H9 (cell line): ENCODE measurements around the gene CFAP61. TPM values are rescaled to one million over a fixed set of nuclear protein-coding genes. Genes with fewer than 3 reads are reported as not detected.

Experiments
- DNase-seq: peaks from one replicate; pipeline ENCODE4 v3.0.0-alpha.2; 2017
- H2AFZ ChIP-seq: one replicate; pipeline ENCODE4 v1.6.1; 2013; ENCODE audit warnings: mild to moderate bottlenecking, low read length, control low read depth, moderate library complexity
- H2AK5ac ChIP-seq: 2 replicates; pipeline ENCODE4 v1.6.1; 2013; ENCODE audit warnings: low read length, control low read depth, mixed read lengths; ENCODE audit not compliant: insufficient read length
- H2BK120ac ChIP-seq: one replicate; pipeline ENCODE4 v1.6.1; 2013; ENCODE audit warnings: low read depth, mild to moderate bottlenecking, low read length, control low read depth, inconsistent platforms; ENCODE audit not compliant: poor library complexity, severe bottlenecking
- H2BK12ac ChIP-seq: 2 replicates; pipeline ENCODE4 v1.6.1; 2013; ENCODE audit warnings: low read length, control low read depth, mixed read lengths, low read depth; ENCODE audit not compliant: insufficient read length
- H2BK15ac ChIP-seq: 2 replicates; pipeline ENCODE4 v1.6.1; 2013; ENCODE audit warnings: low read depth, low read length, control low read depth
- H2BK20ac ChIP-seq: one replicate; pipeline ENCODE4 v1.6.1; 2013; ENCODE audit warnings: low read depth, mild to moderate bottlenecking, low read length, control low read depth, inconsistent platforms; ENCODE audit not compliant: poor library complexity, severe bottlenecking
- H2BK5ac ChIP-seq: 2 replicates; pipeline ENCODE4 v1.6.1; 2013; ENCODE audit warnings: low read length, control low read depth, mixed read lengths; ENCODE audit not compliant: insufficient read length
- H3K14ac ChIP-seq: 2 replicates; pipeline ENCODE4 v1.6.1; 2013; ENCODE audit warnings: low read length, control low read depth; ENCODE audit not compliant: insufficient read depth
- H3K18ac ChIP-seq: 2 replicates; pipeline ENCODE4 v1.6.1; 2013; ENCODE audit warnings: low read depth, mild to moderate bottlenecking, mixed read lengths, low read length, control low read depth; ENCODE audit not compliant: insufficient read length
- H3K23ac ChIP-seq: 2 replicates; pipeline ENCODE4 v1.6.1; 2013; ENCODE audit warnings: low read length, control low read depth, mixed read lengths, low read depth; ENCODE audit not compliant: insufficient read length
- H3K23me2 ChIP-seq: 2 replicates; pipeline ENCODE4 v1.6.1; 2013; ENCODE audit warnings: low read depth, mild to moderate bottlenecking, mixed read lengths, low read length, control low read depth; ENCODE audit not compliant: insufficient read length, poor library complexity, severe bottlenecking
- H3K27ac ChIP-seq: 2 replicates; pipeline ENCODE4 v1.5.1; 2013; ENCODE audit warnings: low read length, control low read depth, mixed read lengths, low read depth; ENCODE audit not compliant: insufficient read length
- H3K27me3 ChIP-seq: 2 replicates; pipeline ENCODE4 v1.6.1; 2013; ENCODE audit warnings: low read length, control low read depth, inconsistent platforms; ENCODE audit not compliant: insufficient read depth
- H3K4ac ChIP-seq: 2 replicates; pipeline ENCODE4 v1.6.1; 2013; ENCODE audit warnings: low read depth, mild to moderate bottlenecking, control low read depth, inconsistent platforms, low read length, moderate library complexity
- H3K4me1 ChIP-seq: 2 replicates; pipeline ENCODE4 v1.6.1; 2013; ENCODE audit warnings: low read length, control low read depth, inconsistent platforms; ENCODE audit not compliant: insufficient read depth
- H3K4me2 ChIP-seq: 2 replicates; pipeline ENCODE4 v1.6.1; 2013; ENCODE audit warnings: low read length, control low read depth, mixed read lengths; ENCODE audit not compliant: insufficient read length, insufficient read depth
- H3K56ac ChIP-seq: 2 replicates; pipeline ENCODE4 v1.6.1; 2013; ENCODE audit warnings: low read depth, mild to moderate bottlenecking, mixed read lengths, low read length, control low read depth; ENCODE audit not compliant: insufficient read length
- H3K79me1 ChIP-seq: 2 replicates; pipeline ENCODE4 v1.6.1; 2013; ENCODE audit warnings: low read depth, mild to moderate bottlenecking, moderate library complexity, low read length, control low read depth, inconsistent platforms; ENCODE audit not compliant: insufficient read depth, poor library complexity, severe bottlenecking
- H3K79me2 ChIP-seq: 2 replicates; pipeline ENCODE4 v1.6.1; 2013; ENCODE audit warnings: low read length, control low read depth, inconsistent platforms; ENCODE audit not compliant: insufficient read depth
- H3K9ac ChIP-seq: 2 replicates; pipeline ENCODE4 v1.6.1; 2013; ENCODE audit warnings: low read length, control low read depth, mixed read lengths; ENCODE audit not compliant: insufficient read length; ENCODE audit errors: extremely low read depth
- H3K9me3 ChIP-seq: one replicate; pipeline ENCODE4 v1.6.1; 2013; ENCODE audit warnings: low read depth, low read length, inconsistent platforms; ENCODE audit not compliant: control insufficient read depth
- H3T11ph ChIP-seq: one replicate; pipeline ENCODE4 v1.6.1; 2013; ENCODE audit warnings: mild to moderate bottlenecking, low read length, control low read depth, inconsistent platforms
- H4K20me1 ChIP-seq: one replicate; pipeline ENCODE4 v1.6.1; 2013; ENCODE audit not compliant: control insufficient read depth, insufficient read length, insufficient read depth
- H4K5ac ChIP-seq: 2 replicates; pipeline ENCODE4 v1.6.1; 2013; ENCODE audit warnings: low read depth, mild to moderate bottlenecking, mixed read lengths, low read length, control low read depth; ENCODE audit not compliant: insufficient read length
- H4K8ac ChIP-seq: replicated peaks from 2 replicates; pipeline ENCODE4 v1.6.1; 2013; ENCODE audit warnings: low read length, control low read depth, mixed read lengths, low read depth; ENCODE audit not compliant: insufficient read length
- H4K91ac ChIP-seq: 2 replicates; pipeline ENCODE4 v1.6.1; 2013; ENCODE audit warnings: low read depth, mild to moderate bottlenecking, moderate library complexity, mixed read lengths, low read length, control low read depth; ENCODE audit not compliant: insufficient read length
- H3K27ac Mint-ChIP-seq, 3 experiments: 2 replicates in 2 of 3; 3 replicates in 1 of 3; pipeline ENCODE4 v1.8.0; 2020 to 2021; ENCODE audit warnings: mixed read lengths in 3 of 3, mild to moderate bottlenecking in 1 of 3, moderate library complexity in 1 of 3
- H3K27me3 Mint-ChIP-seq: 2 replicates; pipeline ENCODE4 v1.8.0; 2021; ENCODE audit warnings: low read depth, mild to moderate bottlenecking, moderate library complexity, mixed read lengths
- H3K36me3 Mint-ChIP-seq, 3 experiments: 2 replicates in 2 of 3; 3 replicates in 1 of 3; pipeline ENCODE4 v1.8.0; 2020 to 2021; ENCODE audit warnings: low read depth in 3 of 3, mixed read lengths in 3 of 3; ENCODE audit not compliant: insufficient read depth in 1 of 3
- H3K4me1 Mint-ChIP-seq, 2 experiments: 2 replicates each; pipeline ENCODE4 v1.8.0; 2020; ENCODE audit warnings: mixed read lengths in 2 of 2
- H3K4me3 Mint-ChIP-seq, 2 experiments: 2 replicates in 1 of 2; 3 replicates in 1 of 2; pipeline ENCODE4 v1.8.0; 2020 to 2021; ENCODE audit warnings: mild to moderate bottlenecking in 2 of 2, mixed read lengths in 2 of 2, moderate library complexity in 1 of 2
- H3K9me3 Mint-ChIP-seq, 2 experiments: 2 replicates in 1 of 2; 3 replicates in 1 of 2; pipeline ENCODE4 v1.8.0; 2020; ENCODE audit warnings: mild to moderate bottlenecking in 2 of 2, mixed read lengths in 2 of 2, moderate library complexity in 1 of 2
- WGBS: extraction: QIAGEN DNeasy Blood & Tissue Kit; methylation state at CpG from one replicate; pipeline ENCODE4 v1.1.7; 2013; ENCODE audit warnings: missing lambda C conversion rate, low lambda C conversion rate, mixed read lengths; ENCODE audit not compliant: insufficient read length; ENCODE audit errors: extremely low coverage; 5-methylcytosine and 5-hydroxymethylcytosine counted together
- total RNA-seq: library from RNA; stranded (reverse); gene quantifications from 2 replicates; pipeline ENCODE4 v1.2.1, GENCODE V29; 2021
- TF ChIP-seq, protein P1 (sequence below): fragments of 200-600 bp; sonication (generic); conservative IDR thresholded peaks from 3 replicates; pipeline ENCODE4 v1.8.0; 2021; ENCODE audit warnings: antibody characterized with exemption, mild to moderate bottlenecking

CFAP61 gene
- total RNA-seq, 1 experiment from 2014 or later, result 0.44 TPM

DNA sequence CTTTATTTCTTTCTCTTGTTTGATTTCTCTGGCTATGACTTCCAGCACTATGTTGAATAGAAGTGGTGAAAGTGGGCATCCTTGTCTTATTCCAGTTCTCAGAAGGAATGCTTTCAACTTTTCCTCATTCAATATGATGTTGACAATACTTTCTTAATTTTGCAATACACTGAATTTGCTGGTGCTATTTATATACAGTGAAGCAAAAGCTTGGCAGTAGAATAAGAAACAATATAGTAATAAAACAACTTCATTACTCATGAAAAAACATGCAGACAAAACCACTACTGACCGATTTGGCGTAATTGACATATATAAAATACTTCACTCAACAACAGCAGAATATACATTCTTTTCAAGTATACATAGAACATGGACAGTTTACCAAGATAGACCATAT, 96.4 kb downstream of the CFAP61 start:
- Histone ChIP-seq H3K23ac (no peak overlapping the region), H2BK15ac (no peak overlapping the region), H3K79me1 (no peaks in the 10 kb centered on the region), H3K56ac (no peak overlapping the region), H3K4me2 (no peak overlapping the region), H2BK5ac (no peak overlapping the region), H2AFZ (no peak overlapping the region), H3K27me3 (no peaks in the 10 kb centered on the region), H3K27ac (no peak overlapping the region), H2BK120ac (no peak overlapping the region), H3K14ac (no peak overlapping the region), H3K18ac (no peak overlapping the region), H4K5ac (no peak overlapping the region), H3K4me1 (no peaks in the 10 kb centered on the region), H2BK20ac (no peak overlapping the region), H2AK5ac (no peak overlapping the region), H3K9ac (no peak overlapping the region), H4K91ac (no peak overlapping the region), H3K23me2 (no peaks in the 10 kb centered on the region), H3T11ph (no peak overlapping the region), H4K8ac (no peak overlapping the region), H2BK12ac (no peak overlapping the region), H3K9me3 (no peaks in the 10 kb centered on the region), H4K20me1 (no peaks in the 10 kb centered on the region), H3K4ac (no peak overlapping the region), H3K79me2 (no peaks in the 10 kb centered on the region)
- Mint-ChIP-seq H3K27me3 (peaks cover 3% of the 10 kb centered on the region; the same call in 1 of the 2 replicates), H3K4me1 (no peaks in the 10 kb centered on the region), H3K9me3 (peaks cover 7 to 11% of the 10 kb centered on the region in 2 experiments; a peak in 4 of 5 replicates), H3K4me3 (no peak overlapping the region), H3K27ac (no peak overlapping the region), H3K36me3 (no peaks in the 10 kb centered on the region)
- WGBS, result no CpG with 5 or more reads among the region's 2 CpGs
- no peak for DNase-seq
- TF ChIP-seq, protein P1, sequence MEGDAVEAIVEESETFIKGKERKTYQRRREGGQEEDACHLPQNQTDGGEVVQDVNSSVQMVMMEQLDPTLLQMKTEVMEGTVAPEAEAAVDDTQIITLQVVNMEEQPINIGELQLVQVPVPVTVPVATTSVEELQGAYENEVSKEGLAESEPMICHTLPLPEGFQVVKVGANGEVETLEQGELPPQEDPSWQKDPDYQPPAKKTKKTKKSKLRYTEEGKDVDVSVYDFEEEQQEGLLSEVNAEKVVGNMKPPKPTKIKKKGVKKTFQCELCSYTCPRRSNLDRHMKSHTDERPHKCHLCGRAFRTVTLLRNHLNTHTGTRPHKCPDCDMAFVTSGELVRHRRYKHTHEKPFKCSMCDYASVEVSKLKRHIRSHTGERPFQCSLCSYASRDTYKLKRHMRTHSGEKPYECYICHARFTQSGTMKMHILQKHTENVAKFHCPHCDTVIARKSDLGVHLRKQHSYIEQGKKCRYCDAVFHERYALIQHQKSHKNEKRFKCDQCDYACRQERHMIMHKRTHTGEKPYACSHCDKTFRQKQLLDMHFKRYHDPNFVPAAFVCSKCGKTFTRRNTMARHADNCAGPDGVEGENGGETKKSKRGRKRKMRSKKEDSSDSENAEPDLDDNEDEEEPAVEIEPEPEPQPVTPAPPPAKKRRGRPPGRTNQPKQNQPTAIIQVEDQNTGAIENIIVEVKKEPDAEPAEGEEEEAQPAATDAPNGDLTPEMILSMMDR, result no peak
